SU-DHL-6 (cell line): ENCODE results near the gene JAK1.

Experiments used
- H2AFZ ChIP-seq: fragments of 200-600 bp; sonication (generic); 2 replicates; pipeline ENCODE4 v1.6.1; 2014; ENCODE audit warnings: low read depth, mild to moderate bottlenecking, moderate library complexity, mixed read lengths, antibody characterized with exemption, low read length; ENCODE audit not compliant: severe bottlenecking
- H3F3A ChIP-seq: fragments of 200-600 bp; shearing (Covaris generic); 2 replicates; pipeline ENCODE4 v1.6.0; 2016; ENCODE audit warnings: antibody characterized with exemption, mild to moderate bottlenecking; ENCODE audit not compliant: insufficient read depth
- H3K27ac ChIP-seq: fragments of 200-600 bp; sonication (generic); 2 replicates; pipeline ENCODE4 v1.5.1; 2016; ENCODE audit warnings: low read depth, mild to moderate bottlenecking, low read length, moderate library complexity, mixed read lengths
- H3K27me3 ChIP-seq: fragments of 200-600 bp; sonication (generic), shearing (Covaris generic); 2 replicates; pipeline ENCODE4 v1.6.0; 2014; ENCODE audit warnings: mild to moderate bottlenecking, low read length
- H3K36me3 ChIP-seq: fragments of 200-600 bp; sonication (generic); 2 replicates; pipeline ENCODE4 v1.6.1; 2014; ENCODE audit warnings: mild to moderate bottlenecking, low read length, mixed read lengths
- H3K4me2 ChIP-seq: fragments of 300-600, 200-600 bp; shearing (Covaris generic), sonication (generic); 2 replicates; pipeline ENCODE4 v1.6.0; 2014; ENCODE audit warnings: low read length, low read depth, mild to moderate bottlenecking; ENCODE audit not compliant: poor library complexity, severe bottlenecking
- H3K4me3 ChIP-seq: fragments of 200-600 bp; sonication (generic); 2 replicates; pipeline ENCODE4 v1.5.1; 2014; ENCODE audit warnings: antibody characterized with exemption, low read length, mild to moderate bottlenecking, mixed read lengths; ENCODE audit not compliant: insufficient read depth, poor library complexity, severe bottlenecking
- H3K79me2 ChIP-seq: fragments of 200-600 bp; sonication (generic); 2 replicates; pipeline ENCODE4 v1.6.1; 2014; ENCODE audit warnings: mild to moderate bottlenecking, low read length, moderate library complexity; ENCODE audit not compliant: insufficient read depth
- H3K9ac ChIP-seq: fragments of 200-600 bp; sonication (generic); 2 replicates; pipeline ENCODE4 v1.7.0; 2014; ENCODE audit warnings: mild to moderate bottlenecking, low read length
- H3K9me2 ChIP-seq: fragments of 200-600 bp; sonication (generic); replicated peaks from 2 replicates; pipeline ENCODE4 v1.6.1; 2014; ENCODE audit warnings: low read length; ENCODE audit not compliant: insufficient read depth
- H3K9me3 ChIP-seq: fragments of 200-600 bp; sonication (generic); 2 replicates; pipeline ENCODE4 v1.6.1; 2014; ENCODE audit warnings: low read length, mixed read lengths; ENCODE audit not compliant: insufficient read depth
- H4K20me1 ChIP-seq: fragments of 200-600 bp; sonication (generic); 2 replicates; pipeline ENCODE4 v1.6.1; 2014; ENCODE audit warnings: low read depth, mild to moderate bottlenecking, antibody characterized with exemption, low read length, moderate library complexity, mixed read lengths
- EZH2phosphoT487 ChIP-seq: fragments of 200-600 bp; sonication (generic), shearing (Covaris generic); conservative IDR thresholded peaks from 2 replicates; pipeline ENCODE4 v1.6.1; 2018; ENCODE audit warnings: mild to moderate bottlenecking, antibody characterized with exemption, low read length, moderate library complexity, mixed read lengths
- TF ChIP-seq, protein P1 (sequence below): fragments of 200-600 bp; sonication (generic); IDR thresholded peaks from one replicate; pipeline ENCODE4 v1.5.1; 2017; ENCODE audit warnings: antibody characterized with exemption, mild to moderate bottlenecking, low read length, moderate library complexity; ENCODE audit not compliant: insufficient read depth, poor library complexity, severe bottlenecking

JAK1 gene

DNA sequence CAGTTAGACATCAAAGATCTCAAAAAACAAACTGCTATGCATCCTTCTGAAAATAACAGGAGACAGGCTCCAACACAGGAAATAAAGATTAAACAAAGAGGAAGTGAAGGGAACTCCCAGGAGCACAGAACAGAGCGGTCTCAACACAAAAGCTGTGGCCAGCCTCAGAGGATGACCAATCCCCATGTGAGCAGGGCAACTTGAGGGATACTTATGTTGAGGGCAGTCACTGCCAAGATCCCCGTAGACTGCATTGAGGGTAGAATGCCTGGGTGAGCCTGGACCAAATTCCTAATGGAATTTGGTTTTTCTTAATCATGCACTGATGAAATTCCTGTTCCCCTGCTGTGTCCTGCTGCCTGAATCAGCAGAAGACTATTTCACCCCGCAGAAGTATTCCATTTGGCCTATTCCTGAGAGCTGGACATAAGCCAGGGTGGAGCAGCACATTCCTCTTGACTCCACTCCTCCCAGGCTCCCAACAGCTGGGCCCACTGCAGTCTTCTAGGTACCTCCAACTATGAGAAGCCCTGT is 49.0 kb downstream of the JAK1 start:
- H3K9me3 ChIP-seq = no peaks in the 10 kb centered on the region
- H3K27me3 ChIP-seq = no peaks in the 10 kb centered on the region
- H3F3A ChIP-seq = no peaks in the 10 kb centered on the region
- peaks cover 32% of the 10 kb centered on the region for H4K20me1 ChIP-seq
- no peak overlapping the region for H3K9ac ChIP-seq
- peaks cover under 1% of the 10 kb centered on the region; the same call in 1 of the 2 replicates for H3K79me2 ChIP-seq
- no peak overlapping the region for H3K4me3 ChIP-seq
- no peaks in the 10 kb centered on the region for H3K36me3 ChIP-seq
- H3K4me2 ChIP-seq = no peak overlapping the region
- TF ChIP-seq, protein P1, sequence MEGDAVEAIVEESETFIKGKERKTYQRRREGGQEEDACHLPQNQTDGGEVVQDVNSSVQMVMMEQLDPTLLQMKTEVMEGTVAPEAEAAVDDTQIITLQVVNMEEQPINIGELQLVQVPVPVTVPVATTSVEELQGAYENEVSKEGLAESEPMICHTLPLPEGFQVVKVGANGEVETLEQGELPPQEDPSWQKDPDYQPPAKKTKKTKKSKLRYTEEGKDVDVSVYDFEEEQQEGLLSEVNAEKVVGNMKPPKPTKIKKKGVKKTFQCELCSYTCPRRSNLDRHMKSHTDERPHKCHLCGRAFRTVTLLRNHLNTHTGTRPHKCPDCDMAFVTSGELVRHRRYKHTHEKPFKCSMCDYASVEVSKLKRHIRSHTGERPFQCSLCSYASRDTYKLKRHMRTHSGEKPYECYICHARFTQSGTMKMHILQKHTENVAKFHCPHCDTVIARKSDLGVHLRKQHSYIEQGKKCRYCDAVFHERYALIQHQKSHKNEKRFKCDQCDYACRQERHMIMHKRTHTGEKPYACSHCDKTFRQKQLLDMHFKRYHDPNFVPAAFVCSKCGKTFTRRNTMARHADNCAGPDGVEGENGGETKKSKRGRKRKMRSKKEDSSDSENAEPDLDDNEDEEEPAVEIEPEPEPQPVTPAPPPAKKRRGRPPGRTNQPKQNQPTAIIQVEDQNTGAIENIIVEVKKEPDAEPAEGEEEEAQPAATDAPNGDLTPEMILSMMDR = no peak
- no peak for TF ChIP-seq EZH2phosphoT487
- no peak overlapping the region for H3K27ac ChIP-seq
- H3K9me2 ChIP-seq = no peaks in the 10 kb centered on the region
- no peak overlapping the region for H2AFZ ChIP-seq

GRCh38 chr1:64915381-64916274 is 50.7 kb downstream of the JAK1 start:
- Histone ChIP-seq H3K4me3 (no peak overlapping the region), H3K27ac (no peak overlapping the region), H3K4me2 (no peak overlapping the region), H3K9me3 (no peaks in the 10 kb centered on the region), H2AFZ (no peak overlapping the region), H4K20me1 (peaks cover 28% of the 10 kb centered on the region), H3K27me3 (no peaks in the 10 kb centered on the region), H3K36me3 (no peaks in the 10 kb centered on the region), H3K79me2 (peaks cover 2% of the 10 kb centered on the region; the same call in 1 of the 2 replicates), H3F3A (no peaks in the 10 kb centered on the region), H3K9ac (no peak overlapping the region), H3K9me2 (no peaks in the 10 kb centered on the region)
- TF ChIP-seq EZH2phosphoT487 = no peak
- TF ChIP-seq, protein P1 = no peak

DNA sequence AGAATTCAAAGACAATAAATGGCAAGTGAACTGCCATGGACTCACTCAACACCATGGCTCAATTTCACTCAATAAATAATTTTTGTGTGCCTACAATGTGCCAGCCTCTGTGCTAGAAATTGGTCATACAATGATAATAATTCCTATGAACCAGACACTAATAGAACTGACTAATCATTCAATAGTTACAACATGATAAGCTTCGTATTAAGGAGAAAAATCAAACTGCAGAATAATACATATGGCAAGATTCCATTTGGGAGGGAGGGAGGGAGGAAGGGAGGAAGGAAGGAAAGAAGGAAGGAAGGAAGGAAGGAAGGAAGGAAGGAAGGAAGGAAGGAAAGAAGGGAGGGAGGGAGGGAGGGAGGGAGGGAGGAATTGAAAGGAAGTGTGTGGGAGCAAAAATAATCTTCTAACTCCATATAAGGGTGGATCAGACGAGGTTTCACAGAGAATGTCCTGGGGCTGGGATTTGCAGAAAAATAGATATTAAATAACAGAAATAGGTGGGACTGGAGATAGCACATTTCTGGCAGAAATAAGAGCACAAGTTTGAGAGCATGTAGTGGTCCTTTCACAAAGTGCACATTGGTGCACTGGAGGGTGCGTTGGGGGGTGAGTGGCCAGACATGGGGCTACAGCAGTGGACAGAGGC is 52.9 kb downstream of the JAK1 start:
- Histone ChIP-seq H3K27me3 (no peaks in the 10 kb centered on the region), H3K36me3 (no peaks in the 10 kb centered on the region), H3K4me3 (no peak overlapping the region), H3K9me2 (no peaks in the 10 kb centered on the region), H4K20me1 (peaks cover 28% of the 10 kb centered on the region), H2AFZ (no peak overlapping the region), H3F3A (no peaks in the 10 kb centered on the region), H3K4me2 (no peak overlapping the region), H3K27ac (no peak overlapping the region), H3K9ac (no peak overlapping the region), H3K9me3 (no peaks in the 10 kb centered on the region), H3K79me2 (peaks cover 2% of the 10 kb centered on the region; the same call in 1 of the 2 replicates)
- TF ChIP-seq, protein P1 = no peak
- TF ChIP-seq EZH2phosphoT487 = no peak
